Measurements from ENCODE around the gene CYS1. TPM values are rescaled to one million over a fixed set of nuclear protein-coding genes. Genes with fewer than 3 reads are reported as not detected.

The CYS1 gene
- total and polyA plus RNA-seq, 2 of the 8 experiments (the other 6 are each of a cell fraction or from before 2014, with no cell fraction given): 0.09 to 0.13 TPM

GRCh38 chr2:10062931-10063365, 17.3 kb downstream of the CYS1 start:
- Histone ChIP-seq H3K4me3 (ENCODE audit: extremely low read depth in 1 of 4, insufficient read depth in 2 of 4, low read depth in 3 of 4, low read length in 4 of 4) (no peak overlapping the region), H3K23ac (ENCODE audit: insufficient read length) (no peak overlapping the region), H3K14ac (ENCODE audit: insufficient read length) (no peak overlapping the region), H2BK20ac (ENCODE audit: low read length) (no peak overlapping the region), H4K5ac (ENCODE audit: insufficient read length, low read depth, low read length) (no peak overlapping the region), H3K4me1 (replicated peaks in 1 of 4; ENCODE audit: control insufficient read depth in 3 of 4, insufficient read depth in 4 of 4, low read length in 3 of 4) (peaks cover 0 to 13% (median under 1%) of the 10 kb centered on the region in 4 experiments; a peak in 2 of 7 replicates), H4K8ac (ENCODE audit: extremely low read depth, insufficient read depth, low read length) (0 out of 2 replicates have a peak overlapping the region, but pooled peaks have one; percentile 79), H2BK120ac (replicated peaks; ENCODE audit: low read depth, low read length) (no peak overlapping the region), H3K9me3 (ENCODE audit: insufficient read depth in 2 of 2, low read depth in 1 of 2, low read length in 1 of 2) (no peaks in the 10 kb centered on the region), H3K79me2 (ENCODE audit: control insufficient read depth in 1 of 2, insufficient read depth in 2 of 2, low read length in 2 of 2) (no peaks in the 10 kb centered on the region), H3K9ac (replicated peaks in 1 of 4; ENCODE audit: extremely low read depth in 1 of 4, low read depth in 3 of 4, low read length in 3 of 4) (no peak overlapping the region), H2BK12ac (ENCODE audit: low read depth, low read length) (no peak overlapping the region), H3K18ac (ENCODE audit: extremely low read depth, low read length) (no peak overlapping the region), H4K91ac (replicated peaks; ENCODE audit: insufficient read length, low read length) (no peak overlapping the region), H2AFZ (ENCODE audit: low read length) (no peak overlapping the region), H3K79me1 (ENCODE audit: low read depth, low read length) (no peaks in the 10 kb centered on the region), H3K36me3 (ENCODE audit: control insufficient read depth in 2 of 4, insufficient read depth in 4 of 4, low read length in 3 of 4) (no peaks in the 10 kb centered on the region), H3K23me2 (ENCODE audit: low read depth, low read length) (no peaks in the 10 kb centered on the region), H3K4ac (replicated peaks; ENCODE audit: insufficient read length, low read depth, low read length) (no peak overlapping the region), H2BK5ac (ENCODE audit: low read depth, low read length) (no peak overlapping the region), H3K27me3 (replicated peaks in 1 of 4; ENCODE audit: control insufficient read depth in 3 of 4, extremely low read depth in 1 of 4, insufficient read depth in 3 of 4, low read length in 3 of 4) (no peaks in the 10 kb centered on the region), H4K20me1 (replicated peaks in 1 of 2; ENCODE audit: control insufficient read depth in 1 of 2, insufficient read depth in 2 of 2, low read length in 2 of 2) (no peaks in the 10 kb centered on the region), H2BK15ac (ENCODE audit: low read length) (no peak overlapping the region), H3K56ac (replicated peaks; ENCODE audit: insufficient read length, low read depth, low read length) (no peak overlapping the region), H3K4me2 (ENCODE audit: insufficient read depth in 1 of 2, low read depth in 2 of 2, low read length in 2 of 2) (no peak overlapping the region), H2AK5ac (ENCODE audit: low read depth, low read length) (no peak overlapping the region), H3K27ac (ENCODE audit: low read depth, low read length) (no peak overlapping the region)
- WGBS, 2 experiments (ENCODE audit: extremely low coverage in 1 of 2, insufficient coverage in 1 of 2, insufficient read length in 1 of 2, insufficient replicate concordance in 2 of 2, low coverage in 1 of 2, low lambda C conversion rate in 2 of 2, missing lambda C conversion rate in 1 of 2): 81% methylated on average over 9 of the region's 10 CpGs; no CpG with 5 or more reads in 1 of the 2 experiments
- DNase-seq (ENCODE audit: low read depth in 1 of 2, low spot score in 2 of 2) (no peak), FAIRE-seq (no peak)
- CTCF ChIA-PET (ENCODE audit: partially characterized antibody): interaction anchor here (7.7 to 20.0 kb wide), 2 partner anchors 9 to 31 kb away, joined by 68 to 429 read pairs; no protein-coding TSS in a partner anchor
- POLR2A ChIA-PET (ENCODE audit: partially characterized antibody): interaction anchor here (0.7 kb wide), 1 partner anchor 9 kb away, joined by 3 read pairs; no protein-coding TSS in a partner anchor
- TF ChIP-seq KDM5A (IDR thresholded peaks at IDR 0.05; ENCODE audit: low read length) (no peak), CBX5 (IDR thresholded peaks at IDR 0.05; ENCODE audit: low read depth, low read length) (no peak), BACH1 (IDR thresholded peaks at IDR 0.05; ENCODE audit: low read length) (no peak), JUN (IDR thresholded peaks at IDR 0.05; ENCODE audit: low read depth, low read length) (no peak), YY1 (IDR thresholded peaks at IDR 0.05; ENCODE audit: low read depth, low read length) (no peak), ASH2L (IDR thresholded peaks at IDR 0.05; ENCODE audit: low read length) (no peak), RFX5 (IDR thresholded peaks at IDR 0.05; ENCODE audit: borderline replicate concordance, low read depth, low read length) (no peak), POLR2AphosphoS5 (IDR thresholded peaks at IDR 0.05; ENCODE audit: low read depth, low read length) (no peak), BCL11A (IDR thresholded peaks at IDR 0.05; ENCODE audit: low read depth in 2 of 2, low read length in 2 of 2) (no peak), PHF8 (conservative IDR thresholded peaks at IDR 0.05; ENCODE audit: low read depth, low read length) (no peak), RBBP5 (IDR thresholded peaks at IDR 0.05; ENCODE audit: borderline replicate concordance, low read depth, low read length) (no peak), HDAC6 (IDR thresholded peaks at IDR 0.05; ENCODE audit: low read depth, low read length) (no peak)

All from H1 (cell line).